WTC11 (cell line): ENCODE measurements around the gene FDXR. TPM values are rescaled to one million over a fixed set of nuclear protein-coding genes. Genes with fewer than 3 reads are reported as not detected.

Experiments used
- ATAC-seq: fragments of 200-7000 bp; cut with Tn5 transposase; 2 replicates; pipeline ENCODE4 v1.10.0; 2021; ENCODE audit warnings: mild to moderate bottlenecking, moderate library complexity
- CTCF ChIA-PET: fragments of 300-600 bp; sonication (Branson Sonifier 250); formaldehyde crosslinking; loops from one replicate; lab custom pipeline; 2021; ENCODE audit warnings: antibody characterized with exemption; lab: Charles Lee
- POLR2A ChIA-PET: fragments of 350-600 bp; sonication (Branson Sonifier 250); formaldehyde crosslinking; loops from one replicate; lab custom pipeline; 2021; ENCODE audit warnings: antibody characterized with exemption; lab: Charles Lee
- DNase-seq: peaks from one replicate; pipeline ENCODE4 v3.0.0; 2021; ENCODE audit warnings: low spot score
- H3K27ac Mint-ChIP-seq: 2 replicates; pipeline ENCODE4 v1.8.0; 2021; ENCODE audit warnings: mixed read lengths
- H3K27me3 Mint-ChIP-seq: 2 replicates; pipeline ENCODE4 v1.8.0; 2021; ENCODE audit warnings: low read depth, mild to moderate bottlenecking, moderate library complexity, mixed read lengths
- H3K36me3 Mint-ChIP-seq: 2 replicates; pipeline ENCODE4 v1.8.0; 2021; ENCODE audit warnings: mixed read lengths
- H3K4me1 Mint-ChIP-seq: 2 replicates; pipeline ENCODE4 v1.8.0; 2022; ENCODE audit warnings: mixed read lengths
- H3K4me3 Mint-ChIP-seq: 2 replicates; pipeline ENCODE4 v1.8.0; 2021; ENCODE audit warnings: mild to moderate bottlenecking, moderate library complexity, mixed read lengths
- H3K9me3 Mint-ChIP-seq: 2 replicates; pipeline ENCODE4 v1.8.0; 2021; ENCODE audit warnings: mixed read lengths
- ATF3 ChIP-seq: sonication (generic); formaldehyde crosslinking; conservative IDR thresholded peaks from 2 replicates; pipeline ENCODE4 v1.8.1; 2022; ENCODE audit warnings: mild to moderate bottlenecking, missing genetic modification reagents
- E2F5 ChIP-seq: sonication (generic); formaldehyde crosslinking; IDR thresholded peaks from 2 replicates; pipeline ENCODE4 v1.8.1; 2022; ENCODE audit warnings: mild to moderate bottlenecking, moderate library complexity, missing genetic modification reagents
- FOXK1 ChIP-seq: sonication (generic); formaldehyde crosslinking; IDR thresholded peaks from 2 replicates; pipeline ENCODE4 v1.8.0; 2022; ENCODE audit warnings: mild to moderate bottlenecking, moderate library complexity, missing genetic modification reagents
- FOXP1 ChIP-seq: sonication (generic); formaldehyde crosslinking; IDR thresholded peaks from 2 replicates; pipeline ENCODE4 v1.8.0; 2022; ENCODE audit warnings: missing genetic modification reagents, mild to moderate bottlenecking, moderate library complexity, borderline replicate concordance
- GABPB1 ChIP-seq: sonication (generic); formaldehyde crosslinking; IDR thresholded peaks from 2 replicates; pipeline ENCODE4 v1.8.1; 2023; ENCODE audit warnings: mild to moderate bottlenecking, missing genetic modification reagents
- IRF2 ChIP-seq: sonication (generic); formaldehyde crosslinking; IDR thresholded peaks from 2 replicates; pipeline ENCODE4 v1.8.0; 2022; ENCODE audit warnings: low read depth, missing genetic modification reagents, borderline replicate concordance
- KAT7 ChIP-seq: sonication (generic); formaldehyde crosslinking; IDR thresholded peaks from 2 replicates; pipeline ENCODE4 v1.8.1; 2023; ENCODE audit warnings: missing genetic modification reagents, mild to moderate bottlenecking, borderline replicate concordance
- NR2C2 ChIP-seq: sonication (generic); formaldehyde crosslinking; IDR thresholded peaks from 2 replicates; pipeline ENCODE4 v1.8.0; 2022; ENCODE audit warnings: mild to moderate bottlenecking, missing genetic modification reagents
- PRRX2 ChIP-seq: fragments of 250-450 bp; sonication (Bioruptor Pico); IDR thresholded peaks from 2 replicates; pipeline ENCODE4 v1.8.0; 2021; ENCODE audit warnings: mild to moderate bottlenecking
- SMAD4 ChIP-seq: sonication (generic); formaldehyde crosslinking; IDR thresholded peaks from 2 replicates; pipeline ENCODE4 v1.8.0; 2022; ENCODE audit warnings: mild to moderate bottlenecking, missing genetic modification reagents
- TCF7 ChIP-seq: sonication (generic); formaldehyde crosslinking; IDR thresholded peaks from 2 replicates; pipeline ENCODE4 v1.8.0; 2022; ENCODE audit warnings: mild to moderate bottlenecking, low read depth, missing genetic modification reagents, moderate library complexity
- TP53 ChIP-seq: sonication (generic); formaldehyde crosslinking; IDR thresholded peaks from 2 replicates; pipeline ENCODE4 v1.8.1; 2023; ENCODE audit warnings: mild to moderate bottlenecking, missing genetic modification reagents
- ZMAT4 ChIP-seq: fragments of 250-450 bp; sonication (Bioruptor Pico); IDR thresholded peaks from 2 replicates; pipeline ENCODE4 v1.9.0; 2021; ENCODE audit warnings: mild to moderate bottlenecking
- ZNF396 ChIP-seq: fragments of 250-450 bp; sonication (Bioruptor Pico); IDR thresholded peaks from 2 replicates; pipeline ENCODE4 v1.8.0; 2021; ENCODE audit warnings: mild to moderate bottlenecking, moderate library complexity, borderline replicate concordance
- ZNF416 ChIP-seq: fragments of 250-450 bp; sonication (Bioruptor Pico); IDR thresholded peaks from 2 replicates; pipeline ENCODE4 v1.9.0; 2021; ENCODE audit warnings: mild to moderate bottlenecking, inconsistent platforms
- ZNF423 ChIP-seq: fragments of 250-450 bp; sonication (Bioruptor Pico); IDR thresholded peaks from 2 replicates; pipeline ENCODE4 v2.1.2; 2022; ENCODE audit warnings: mild to moderate bottlenecking, moderate library complexity
- ZNF512 ChIP-seq: sonication (generic); formaldehyde crosslinking; IDR thresholded peaks from 2 replicates; pipeline ENCODE4 v1.8.1; 2022; ENCODE audit warnings: missing genetic modification reagents, borderline replicate concordance
- total RNA-seq: library from RNA; stranded (reverse); gene quantifications from 3 replicates; pipeline ENCODE4 v1.2.3, GENCODE V29; 2021
- TF ChIP-seq, protein P1 (sequence below): sonication (generic); formaldehyde crosslinking; IDR thresholded peaks from 2 replicates; pipeline ENCODE4 v1.8.0; 2023; ENCODE audit warnings: missing genetic modification reagents
- TF ChIP-seq, protein P2 (sequence below): sonication (generic); formaldehyde crosslinking; IDR thresholded peaks from 2 replicates; pipeline ENCODE4 v1.8.1; 2023; ENCODE audit warnings: mild to moderate bottlenecking, missing genetic modification reagents
- TF ChIP-seq, protein P3 (sequence below): sonication (generic); formaldehyde crosslinking; IDR thresholded peaks from 2 replicates; pipeline ENCODE4 v1.8.1; 2023; ENCODE audit warnings: mild to moderate bottlenecking, missing genetic modification reagents, moderate library complexity

The FDXR gene
- total RNA-seq, 1 experiment from 2014 or later, result 52.8 TPM

DNA sequence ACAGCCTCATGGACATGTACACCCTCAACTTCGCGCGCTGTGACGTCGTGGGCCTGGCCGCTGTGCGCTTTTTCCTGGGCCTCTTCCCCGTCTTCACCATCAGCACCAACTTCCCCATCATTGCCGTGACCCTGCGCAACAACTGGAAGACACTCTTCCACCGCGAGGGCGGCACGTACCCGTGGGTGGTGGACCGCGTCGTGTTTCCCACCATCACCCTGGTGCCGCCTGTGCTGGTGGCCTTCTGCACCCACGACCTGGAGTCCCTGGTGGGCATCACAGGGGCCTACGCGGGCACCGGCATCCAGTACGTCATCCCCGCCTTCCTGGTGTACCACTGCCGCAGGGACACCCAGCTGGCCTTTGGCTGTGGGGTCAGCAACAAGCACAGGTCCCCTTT is 36.6 kb downstream of the FDXR start:
- ChIA-PET POLR2A (no interaction called here), CTCF (interaction anchor here (1.3 kb wide), 1 partner anchor 92 kb away, joined by 3 read pairs; no protein-coding TSS in a partner anchor)
- no peaks in the 10 kb centered on the region; the same call in 1 of the 2 replicates for H3K36me3 Mint-ChIP-seq
- TF ChIP-seq NR2C2 (no peak), GABPB1 (no peak), E2F5 (CRISPR knock-in tag) (no peak)
- TF ChIP-seq, protein P1, sequence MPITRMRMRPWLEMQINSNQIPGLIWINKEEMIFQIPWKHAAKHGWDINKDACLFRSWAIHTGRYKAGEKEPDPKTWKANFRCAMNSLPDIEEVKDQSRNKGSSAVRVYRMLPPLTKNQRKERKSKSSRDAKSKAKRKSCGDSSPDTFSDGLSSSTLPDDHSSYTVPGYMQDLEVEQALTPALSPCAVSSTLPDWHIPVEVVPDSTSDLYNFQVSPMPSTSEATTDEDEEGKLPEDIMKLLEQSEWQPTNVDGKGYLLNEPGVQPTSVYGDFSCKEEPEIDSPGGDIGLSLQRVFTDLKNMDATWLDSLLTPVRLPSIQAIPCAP, result no peak
- H3K9me3 Mint-ChIP-seq, result no peaks in the 10 kb centered on the region
- no peak overlapping the region for H3K4me3 Mint-ChIP-seq
- peaks cover 15% of the 10 kb centered on the region for H3K4me1 Mint-ChIP-seq
- DNase-seq (no peak), ATAC-seq (no peak)
- peaks cover 3% of the 10 kb centered on the region for H3K27me3 Mint-ChIP-seq
- H3K27ac Mint-ChIP-seq, result no peak overlapping the region

GRCh38 chr17:74833501-74834377 is 39.1 kb downstream of the FDXR start:
- no peak for ATAC-seq
- DNase-seq, result no peak
- CTCF ChIA-PET, result interaction anchor here (0.8 to 5.1 kb wide), 7 partner anchors 9 to 176 kb away, joined by 3 to 31 read pairs (median 6); partner anchors contain the start of gene RAB37
- Mint-ChIP-seq H3K36me3 (no peaks in the 10 kb centered on the region; the same call in 1 of the 2 replicates), H3K4me1 (no peaks in the 10 kb centered on the region), H3K27me3 (no peaks in the 10 kb centered on the region), H3K4me3 (no peak overlapping the region), H3K27ac (no peak overlapping the region), H3K9me3 (no peaks in the 10 kb centered on the region)
- POLR2A ChIA-PET, result no interaction called here
- no peak for TF ChIP-seq KAT7 (CRISPR knock-in tag)
- no peak for TF ChIP-seq ZNF396 (CRISPR knock-in tag)
- TF ChIP-seq TCF7, result no peak
- TF ChIP-seq ATF3, result no peak
- no peak for TF ChIP-seq ZNF416
- TF ChIP-seq, protein P2, sequence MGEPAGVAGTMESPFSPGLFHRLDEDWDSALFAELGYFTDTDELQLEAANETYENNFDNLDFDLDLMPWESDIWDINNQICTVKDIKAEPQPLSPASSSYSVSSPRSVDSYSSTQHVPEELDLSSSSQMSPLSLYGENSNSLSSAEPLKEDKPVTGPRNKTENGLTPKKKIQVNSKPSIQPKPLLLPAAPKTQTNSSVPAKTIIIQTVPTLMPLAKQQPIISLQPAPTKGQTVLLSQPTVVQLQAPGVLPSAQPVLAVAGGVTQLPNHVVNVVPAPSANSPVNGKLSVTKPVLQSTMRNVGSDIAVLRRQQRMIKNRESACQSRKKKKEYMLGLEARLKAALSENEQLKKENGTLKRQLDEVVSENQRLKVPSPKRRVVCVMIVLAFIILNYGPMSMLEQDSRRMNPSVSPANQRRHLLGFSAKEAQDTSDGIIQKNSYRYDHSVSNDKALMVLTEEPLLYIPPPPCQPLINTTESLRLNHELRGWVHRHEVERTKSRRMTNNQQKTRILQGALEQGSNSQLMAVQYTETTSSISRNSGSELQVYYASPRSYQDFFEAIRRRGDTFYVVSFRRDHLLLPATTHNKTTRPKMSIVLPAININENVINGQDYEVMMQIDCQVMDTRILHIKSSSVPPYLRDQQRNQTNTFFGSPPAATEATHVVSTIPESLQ (CRISPR knock-in tag), result no peak
- no peak for TF ChIP-seq ZNF423
- TF ChIP-seq, protein P3, sequence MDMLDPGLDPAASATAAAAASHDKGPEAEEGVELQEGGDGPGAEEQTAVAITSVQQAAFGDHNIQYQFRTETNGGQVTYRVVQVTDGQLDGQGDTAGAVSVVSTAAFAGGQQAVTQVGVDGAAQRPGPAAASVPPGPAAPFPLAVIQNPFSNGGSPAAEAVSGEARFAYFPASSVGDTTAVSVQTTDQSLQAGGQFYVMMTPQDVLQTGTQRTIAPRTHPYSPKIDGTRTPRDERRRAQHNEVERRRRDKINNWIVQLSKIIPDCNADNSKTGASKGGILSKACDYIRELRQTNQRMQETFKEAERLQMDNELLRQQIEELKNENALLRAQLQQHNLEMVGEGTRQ, result no peak
- TF ChIP-seq SMAD4 (CRISPR knock-in tag), result no peak
- TF ChIP-seq PRRX2, result no peak
- no peak for TF ChIP-seq FOXP1
- TF ChIP-seq ZNF512, result no peak
- no peak for TF ChIP-seq ZMAT4 (CRISPR knock-in tag)
- no peak for TF ChIP-seq TP53 (CRISPR knock-in tag)
- TF ChIP-seq IRF2 (CRISPR knock-in tag), result no peak
- TF ChIP-seq FOXK1 (CRISPR knock-in tag), result no peak
